A549 (cell line): ENCODE results near the gene SSMEM1.

Experiments
- EHMT2 ChIP-seq: fragments of 200-600 bp; sonication (generic); IDR thresholded peaks from 2 replicates; pipeline ENCODE4 v1.6.1; 2016; ENCODE audit warnings: antibody characterized with exemption, low read depth, mild to moderate bottlenecking, moderate library complexity
- GATA3 ChIP-seq: IDR thresholded peaks from 2 replicates; pipeline ENCODE4 v1.6.1; 2012; ENCODE audit warnings: borderline replicate concordance
- KDM5A ChIP-seq: fragments of 200-600 bp; sonication (generic); IDR thresholded peaks from 2 replicates; pipeline ENCODE4 v1.6.1; 2016; ENCODE audit warnings: antibody characterized with exemption, mild to moderate bottlenecking
- MAZ ChIP-seq: fragments of 150-350 bp; IDR thresholded peaks from 2 replicates; pipeline ENCODE4 v1.6.1; 2014; ENCODE audit warnings: antibody characterized with exemption, low read depth, low read length, borderline replicate concordance
- POLR2A ChIP-seq: IDR thresholded peaks from 2 replicates; pipeline ENCODE4 v1.6.1; 2012; ENCODE audit warnings: mild to moderate bottlenecking, low read length
- POLR2AphosphoS2 ChIP-seq: conservative IDR thresholded peaks from 2 replicates; pipeline ENCODE4 v1.6.1; 2012; ENCODE audit warnings: low read length, improper control_type of control experiment, inconsistent platforms
- RFX5 ChIP-seq: fragments of 450-650 bp; IDR thresholded peaks from 2 replicates; pipeline ENCODE4 v1.7.1; 2014; ENCODE audit warnings: antibody characterized with exemption, mild to moderate bottlenecking, moderate library complexity
- ZSCAN20 ChIP-seq: fragments of 250-450 bp; sonication (Bioruptor Pico); IDR thresholded peaks from 2 replicates; pipeline ENCODE4 v1.8.0; 2022; ENCODE audit warnings: mild to moderate bottlenecking, moderate library complexity
- TF ChIP-seq, protein P1 (sequence below): fragments of >200 bp; sonication (Bioruptor Twin); formaldehyde crosslinking; IDR thresholded peaks from 3 replicates; pipeline ENCODE4 v1.5.1; 2016
- TF ChIP-seq, protein P2 (sequence below): fragments of 450-650 bp; IDR thresholded peaks from 2 replicates; pipeline ENCODE4 v1.6.1; 2014; ENCODE audit warnings: antibody characterized with exemption
- TF ChIP-seq, protein P3 (sequence below): fragments of 200-600 bp; sonication (generic); IDR thresholded peaks from 2 replicates; pipeline ENCODE4 v1.6.1; 2016; ENCODE audit warnings: antibody characterized with exemption, mild to moderate bottlenecking, moderate library complexity

- TF ChIP-seq, protein P1, sequence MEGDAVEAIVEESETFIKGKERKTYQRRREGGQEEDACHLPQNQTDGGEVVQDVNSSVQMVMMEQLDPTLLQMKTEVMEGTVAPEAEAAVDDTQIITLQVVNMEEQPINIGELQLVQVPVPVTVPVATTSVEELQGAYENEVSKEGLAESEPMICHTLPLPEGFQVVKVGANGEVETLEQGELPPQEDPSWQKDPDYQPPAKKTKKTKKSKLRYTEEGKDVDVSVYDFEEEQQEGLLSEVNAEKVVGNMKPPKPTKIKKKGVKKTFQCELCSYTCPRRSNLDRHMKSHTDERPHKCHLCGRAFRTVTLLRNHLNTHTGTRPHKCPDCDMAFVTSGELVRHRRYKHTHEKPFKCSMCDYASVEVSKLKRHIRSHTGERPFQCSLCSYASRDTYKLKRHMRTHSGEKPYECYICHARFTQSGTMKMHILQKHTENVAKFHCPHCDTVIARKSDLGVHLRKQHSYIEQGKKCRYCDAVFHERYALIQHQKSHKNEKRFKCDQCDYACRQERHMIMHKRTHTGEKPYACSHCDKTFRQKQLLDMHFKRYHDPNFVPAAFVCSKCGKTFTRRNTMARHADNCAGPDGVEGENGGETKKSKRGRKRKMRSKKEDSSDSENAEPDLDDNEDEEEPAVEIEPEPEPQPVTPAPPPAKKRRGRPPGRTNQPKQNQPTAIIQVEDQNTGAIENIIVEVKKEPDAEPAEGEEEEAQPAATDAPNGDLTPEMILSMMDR, result no peak
- TF ChIP-seq RFX5, result no peak
- TF ChIP-seq, protein P2, sequence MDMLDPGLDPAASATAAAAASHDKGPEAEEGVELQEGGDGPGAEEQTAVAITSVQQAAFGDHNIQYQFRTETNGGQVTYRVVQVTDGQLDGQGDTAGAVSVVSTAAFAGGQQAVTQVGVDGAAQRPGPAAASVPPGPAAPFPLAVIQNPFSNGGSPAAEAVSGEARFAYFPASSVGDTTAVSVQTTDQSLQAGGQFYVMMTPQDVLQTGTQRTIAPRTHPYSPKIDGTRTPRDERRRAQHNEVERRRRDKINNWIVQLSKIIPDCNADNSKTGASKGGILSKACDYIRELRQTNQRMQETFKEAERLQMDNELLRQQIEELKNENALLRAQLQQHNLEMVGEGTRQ, result no peak
- no peak for TF ChIP-seq GATA3
- TF ChIP-seq POLR2A, result no peak
- TF ChIP-seq KDM5A, result no peak
- TF ChIP-seq, protein P3, sequence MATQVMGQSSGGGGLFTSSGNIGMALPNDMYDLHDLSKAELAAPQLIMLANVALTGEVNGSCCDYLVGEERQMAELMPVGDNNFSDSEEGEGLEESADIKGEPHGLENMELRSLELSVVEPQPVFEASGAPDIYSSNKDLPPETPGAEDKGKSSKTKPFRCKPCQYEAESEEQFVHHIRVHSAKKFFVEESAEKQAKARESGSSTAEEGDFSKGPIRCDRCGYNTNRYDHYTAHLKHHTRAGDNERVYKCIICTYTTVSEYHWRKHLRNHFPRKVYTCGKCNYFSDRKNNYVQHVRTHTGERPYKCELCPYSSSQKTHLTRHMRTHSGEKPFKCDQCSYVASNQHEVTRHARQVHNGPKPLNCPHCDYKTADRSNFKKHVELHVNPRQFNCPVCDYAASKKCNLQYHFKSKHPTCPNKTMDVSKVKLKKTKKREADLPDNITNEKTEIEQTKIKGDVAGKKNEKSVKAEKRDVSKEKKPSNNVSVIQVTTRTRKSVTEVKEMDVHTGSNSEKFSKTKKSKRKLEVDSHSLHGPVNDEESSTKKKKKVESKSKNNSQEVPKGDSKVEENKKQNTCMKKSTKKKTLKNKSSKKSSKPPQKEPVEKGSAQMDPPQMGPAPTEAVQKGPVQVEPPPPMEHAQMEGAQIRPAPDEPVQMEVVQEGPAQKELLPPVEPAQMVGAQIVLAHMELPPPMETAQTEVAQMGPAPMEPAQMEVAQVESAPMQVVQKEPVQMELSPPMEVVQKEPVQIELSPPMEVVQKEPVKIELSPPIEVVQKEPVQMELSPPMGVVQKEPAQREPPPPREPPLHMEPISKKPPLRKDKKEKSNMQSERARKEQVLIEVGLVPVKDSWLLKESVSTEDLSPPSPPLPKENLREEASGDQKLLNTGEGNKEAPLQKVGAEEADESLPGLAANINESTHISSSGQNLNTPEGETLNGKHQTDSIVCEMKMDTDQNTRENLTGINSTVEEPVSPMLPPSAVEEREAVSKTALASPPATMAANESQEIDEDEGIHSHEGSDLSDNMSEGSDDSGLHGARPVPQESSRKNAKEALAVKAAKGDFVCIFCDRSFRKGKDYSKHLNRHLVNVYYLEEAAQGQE, result no peak
- no peak for TF ChIP-seq ZSCAN20 (CRISPR knock-in tag)
- TF ChIP-seq MAZ, result no peak
- no peak for TF ChIP-seq POLR2AphosphoS2
- no peak for TF ChIP-seq EHMT2
These were observed 26.4 kb upstream of the SSMEM1 start for GRCh38 chr7:130181263-130181605.
